Measurements from ENCODE around the gene CASP1. TPM values are rescaled to one million over a fixed set of nuclear protein-coding genes. Genes with fewer than 3 reads are reported as not detected.
"Not testable (repeated sequence)": the region's sequence is repeated elsewhere in the genome, so short reads cannot be mapped to it uniquely, and the experiment has no call there.

Gene CASP1
- polyA plus RNA-seq, result 75.2 TPM

DNA sequence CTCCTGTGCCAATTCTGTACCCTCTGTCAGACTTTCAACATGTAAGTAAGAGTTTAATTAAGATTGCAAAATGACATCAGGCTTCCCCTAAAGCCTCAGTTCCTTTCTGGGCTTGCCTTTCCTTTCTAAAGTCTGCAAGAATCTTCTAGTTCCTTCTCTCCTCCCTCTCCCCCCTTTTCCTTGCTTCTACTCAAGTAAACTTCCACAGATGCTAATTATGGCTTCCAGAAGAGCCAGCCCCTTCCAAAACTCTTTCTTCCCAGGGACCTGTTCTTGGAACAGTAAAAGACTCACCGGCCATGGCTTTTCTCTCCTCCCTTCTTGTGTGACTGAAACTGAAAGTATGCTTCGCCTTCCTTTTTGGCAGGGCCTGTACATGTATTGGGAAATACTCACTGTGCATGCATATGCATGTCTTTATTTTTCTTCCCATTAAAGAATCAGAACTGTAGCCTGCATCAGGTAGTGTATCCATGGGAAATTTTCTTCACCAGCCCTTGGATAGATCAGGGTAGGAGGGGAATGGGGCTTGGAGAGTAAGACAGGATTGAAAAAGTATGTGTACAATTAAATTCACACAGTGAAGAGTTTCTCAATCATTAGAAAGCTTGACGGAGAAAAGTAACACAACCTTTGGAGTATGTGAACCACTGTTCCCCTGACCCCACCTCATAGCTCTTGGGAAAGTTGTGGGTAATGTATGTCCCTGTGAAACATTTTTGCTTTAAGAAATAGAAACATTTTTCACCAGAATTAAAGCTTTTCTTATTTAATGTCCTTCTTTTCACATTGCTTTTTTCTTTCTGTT, at the start of gene CASP1:
Gene CASP1, minus strand, starts transcription at position 332 of the 808 bp plus-strand sequence. Its CDS starts 31 bp downstream, at position 301.
- peak within 1 kb of the TSS; percentile 57 to 98 (median 95) for H3K27ac Mint-ChIP-seq
- H3K36me3 Mint-ChIP-seq, result peaks cover 10% of the 10 kb centered on the region
- peak within 1 kb of the TSS; percentile 86 to 100 (median 96) for H3K4me3 Mint-ChIP-seq
- no peaks in the 10 kb centered on the region for H3K27me3 Mint-ChIP-seq
- peaks cover 29 to 39% (median 31%) of the 10 kb centered on the region in 3 donors for H3K4me1 Mint-ChIP-seq
- peaks cover 0 to 3% (median 0%) of the 10 kb centered on the region in 3 donors for H3K9me3 Mint-ChIP-seq

DNA sequence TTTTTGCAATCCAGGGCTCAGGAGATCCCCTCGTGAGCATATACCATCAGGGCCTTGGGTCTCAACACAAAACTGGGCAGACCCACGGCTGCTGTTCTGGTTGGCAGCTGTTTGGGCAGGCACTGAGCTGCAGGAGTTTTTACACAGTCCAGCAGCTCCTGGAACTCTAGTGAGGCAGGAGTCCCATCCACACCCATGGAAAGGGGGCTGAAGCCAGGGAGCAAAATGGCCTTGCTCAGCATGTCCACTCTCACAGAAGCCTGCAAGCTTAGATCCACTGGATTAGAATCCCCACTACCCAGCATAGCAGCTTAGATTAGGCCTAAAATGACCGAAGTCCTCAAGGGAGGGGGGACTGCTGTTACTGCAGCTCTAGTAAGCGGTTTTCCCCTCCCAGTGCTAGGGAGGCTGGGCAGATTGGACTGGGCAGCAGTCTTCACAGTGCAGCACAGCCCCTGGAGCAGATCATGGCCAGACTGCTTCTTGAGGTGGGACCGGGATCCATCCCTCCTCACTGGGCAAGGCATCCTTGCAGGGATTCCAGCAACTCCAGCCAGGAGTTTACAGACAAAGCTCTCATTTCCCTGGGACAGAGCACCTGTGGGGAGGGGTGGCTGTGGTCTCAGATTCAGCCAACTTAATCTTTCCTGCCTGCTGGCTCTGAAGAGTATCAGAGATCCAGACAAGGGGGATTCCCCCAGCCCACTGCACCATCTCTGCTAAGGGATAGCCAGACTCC, 46.6 kb upstream of the CASP1 start:
- H3K27me3 Mint-ChIP-seq, result peaks cover 13% of the 10 kb centered on the region
- H3K4me3 Mint-ChIP-seq, result no peak overlapping the region
- H3K27ac Mint-ChIP-seq, result no peak overlapping the region

DNA sequence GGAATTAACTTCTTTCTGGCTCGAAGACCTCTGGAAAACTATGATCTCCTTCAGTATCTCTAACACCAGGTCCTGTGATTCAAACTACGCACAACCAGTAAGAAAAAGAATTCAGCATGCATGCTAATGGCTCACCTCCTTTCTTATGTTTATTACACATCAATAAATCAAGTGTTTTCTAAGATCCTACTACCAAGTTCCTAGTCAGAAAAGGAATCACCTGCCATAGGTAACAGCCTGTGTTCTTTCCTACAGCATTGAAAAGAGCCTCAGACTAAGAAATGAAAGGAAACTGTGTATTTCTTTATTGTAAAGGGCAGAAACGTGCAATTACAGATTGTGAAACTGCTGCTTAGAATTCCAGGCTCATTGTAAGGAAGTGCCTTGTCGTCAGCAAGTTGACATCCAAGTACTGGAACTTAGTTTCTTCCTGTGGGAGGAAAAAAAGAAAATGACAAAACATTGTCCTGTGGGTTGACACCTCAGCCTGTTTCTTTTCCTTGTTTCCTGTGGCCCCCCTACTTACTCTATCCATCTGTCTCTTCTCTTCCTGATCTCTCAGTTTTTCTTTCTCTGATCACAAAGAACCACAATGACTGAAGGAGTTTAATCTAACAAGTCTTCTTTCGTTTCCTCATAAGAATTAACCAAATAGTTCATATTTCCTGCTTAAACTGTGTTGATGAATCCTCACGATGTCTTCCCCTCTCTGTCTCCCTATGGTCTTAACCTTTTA, 45.4 kb upstream of the CASP1 start:
- Mint-ChIP-seq H3K27me3 (peaks cover 13% of the 10 kb centered on the region), H3K4me3 (peak overlapping the region in 1 of 4 donors; percentile 13), H3K4me1 (peaks cover 6 to 12% (median 6%) of the 10 kb centered on the region in 3 donors)
- H3K36me3 Mint-ChIP-seq, H3K27ac Mint-ChIP-seq, H3K9me3 Mint-ChIP-seq: not testable (repeated sequence)

More for the DNA sequence above, 46.6 kb upstream of the CASP1 start:
- H3K9me3 Mint-ChIP-seq, result peaks cover 0 to 1% (median 0%) of the 10 kb centered on the region in 3 donors
- H3K36me3 Mint-ChIP-seq, result peaks cover 4% of the 10 kb centered on the region
- H3K4me1 Mint-ChIP-seq, result peaks cover 6 to 12% (median 6%) of the 10 kb centered on the region in 3 donors

GRCh38 chr11:105078283-105078682, 43.3 kb upstream of the CASP1 start:
- Mint-ChIP-seq H3K9me3 (no peaks in the 10 kb centered on the region), H3K27ac (no peak overlapping the region), H3K36me3 (peaks cover 4% of the 10 kb centered on the region), H3K27me3 (peaks cover 12% of the 10 kb centered on the region), H3K4me1 (peaks cover 6 to 12% (median 6%) of the 10 kb centered on the region in 3 donors), H3K4me3 (no peak overlapping the region)

DNA sequence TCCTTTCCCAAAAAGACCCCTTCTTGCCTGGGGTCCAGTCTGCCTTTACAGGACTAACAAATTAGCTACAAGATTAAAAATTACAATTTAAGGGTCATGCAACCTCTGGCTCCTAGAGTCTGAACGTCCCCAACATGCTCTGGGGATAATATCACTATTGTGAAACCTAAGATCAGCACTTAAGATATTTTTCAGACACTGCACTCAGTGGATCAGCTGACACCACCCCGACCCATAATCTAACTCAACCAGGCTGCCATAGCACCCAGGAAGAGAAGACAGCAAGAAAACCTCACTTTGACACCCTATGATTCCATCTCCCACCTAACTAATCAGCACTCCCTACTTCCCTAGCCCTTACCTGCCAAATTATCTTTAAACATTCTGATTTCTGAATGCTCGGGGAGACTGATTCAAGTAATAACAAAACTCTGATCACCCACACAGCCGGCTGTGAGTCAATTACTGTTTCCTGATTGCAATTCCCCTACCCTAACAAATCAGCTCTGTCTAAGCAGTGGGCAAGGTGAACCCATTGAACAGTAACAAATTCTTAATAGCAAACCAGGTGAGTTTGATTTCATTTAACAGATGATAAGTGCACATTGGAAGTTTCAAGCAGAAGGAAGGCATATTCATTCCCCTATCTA, 42.3 kb upstream of the CASP1 start:
- not testable (repeated sequence) for H3K27me3 Mint-ChIP-seq, H3K36me3 Mint-ChIP-seq, H3K9me3 Mint-ChIP-seq, H3K27ac Mint-ChIP-seq, H3K4me3 Mint-ChIP-seq
- peaks cover 6 to 12% (median 6%) of the 10 kb centered on the region in 3 donors for H3K4me1 Mint-ChIP-seq

GRCh38 chr11:105074166-105074530, 39.2 kb upstream of the CASP1 start:
- peaks cover 6% of the 10 kb centered on the region for H3K36me3 Mint-ChIP-seq
- H3K4me3 Mint-ChIP-seq, result no peak overlapping the region
- no peaks in the 10 kb centered on the region for H3K9me3 Mint-ChIP-seq
- peaks cover 5% of the 10 kb centered on the region for H3K27me3 Mint-ChIP-seq
- H3K4me1 Mint-ChIP-seq, result peaks cover 4 to 7% (median 6%) of the 10 kb centered on the region in 3 donors
- H3K27ac Mint-ChIP-seq, result no peak overlapping the region

DNA sequence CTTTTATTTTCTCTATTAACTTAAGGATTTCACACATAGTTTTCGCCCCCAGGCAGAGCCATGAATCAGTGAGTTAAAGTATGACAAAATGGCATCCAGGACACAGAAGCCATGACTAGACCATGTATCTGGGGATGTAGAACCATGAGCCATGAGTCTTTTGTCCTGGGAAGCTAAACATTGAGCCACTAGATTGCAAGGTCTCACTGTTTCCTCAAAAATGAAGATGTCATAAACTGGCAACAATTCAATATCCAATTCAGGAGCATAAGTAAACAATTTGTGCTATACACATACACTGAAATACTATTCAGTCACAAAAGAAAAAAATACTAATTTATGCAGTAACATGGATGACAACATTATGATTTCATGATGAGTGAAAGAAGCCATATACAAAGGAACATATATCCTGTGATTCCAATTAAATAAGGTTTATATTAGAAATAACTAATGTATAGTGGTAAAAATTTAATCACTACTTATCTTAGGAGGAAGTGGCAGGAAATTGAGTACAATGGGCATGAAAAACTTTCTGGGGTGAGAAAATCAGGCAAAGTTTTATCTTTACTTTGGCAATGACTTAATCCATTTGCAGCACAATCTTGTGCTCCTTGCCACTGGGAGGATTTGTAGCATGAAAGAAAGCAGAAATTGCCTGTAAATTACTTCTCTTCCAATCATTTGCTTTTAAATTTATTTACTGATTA, 38.7 kb upstream of the CASP1 start:
- no peak overlapping the region for H3K27ac Mint-ChIP-seq
- peaks cover 6% of the 10 kb centered on the region for H3K36me3 Mint-ChIP-seq
- H3K27me3 Mint-ChIP-seq, result peaks cover 5% of the 10 kb centered on the region
- no peak overlapping the region for H3K4me3 Mint-ChIP-seq
- H3K9me3 Mint-ChIP-seq, result no peaks in the 10 kb centered on the region
- H3K4me1 Mint-ChIP-seq, result peaks cover 4 to 7% (median 6%) of the 10 kb centered on the region in 3 donors

DNA sequence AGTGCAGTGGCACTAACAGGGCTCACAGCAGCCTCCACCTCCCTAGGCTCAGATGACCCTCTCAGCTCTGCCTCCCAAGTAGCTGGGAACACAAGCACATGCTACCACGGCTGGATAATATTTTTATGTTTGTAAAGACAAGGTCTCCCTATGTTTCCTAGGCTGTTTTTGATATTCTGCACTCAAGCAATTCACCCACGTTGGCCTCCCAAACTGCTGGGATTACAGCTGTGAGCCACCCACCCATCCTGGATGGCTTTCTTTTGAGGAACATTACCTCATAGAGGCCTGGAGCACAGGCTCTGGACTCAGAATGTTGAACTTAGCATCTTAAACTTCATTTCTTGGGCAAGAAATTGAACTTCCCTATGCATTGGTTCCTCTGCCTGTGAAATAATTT, 37.1 kb upstream of the CASP1 start:
- not testable (repeated sequence) for H3K4me1 Mint-ChIP-seq, H3K27ac Mint-ChIP-seq, H3K9me3 Mint-ChIP-seq, H3K4me3 Mint-ChIP-seq, H3K36me3 Mint-ChIP-seq, H3K27me3 Mint-ChIP-seq

DNA sequence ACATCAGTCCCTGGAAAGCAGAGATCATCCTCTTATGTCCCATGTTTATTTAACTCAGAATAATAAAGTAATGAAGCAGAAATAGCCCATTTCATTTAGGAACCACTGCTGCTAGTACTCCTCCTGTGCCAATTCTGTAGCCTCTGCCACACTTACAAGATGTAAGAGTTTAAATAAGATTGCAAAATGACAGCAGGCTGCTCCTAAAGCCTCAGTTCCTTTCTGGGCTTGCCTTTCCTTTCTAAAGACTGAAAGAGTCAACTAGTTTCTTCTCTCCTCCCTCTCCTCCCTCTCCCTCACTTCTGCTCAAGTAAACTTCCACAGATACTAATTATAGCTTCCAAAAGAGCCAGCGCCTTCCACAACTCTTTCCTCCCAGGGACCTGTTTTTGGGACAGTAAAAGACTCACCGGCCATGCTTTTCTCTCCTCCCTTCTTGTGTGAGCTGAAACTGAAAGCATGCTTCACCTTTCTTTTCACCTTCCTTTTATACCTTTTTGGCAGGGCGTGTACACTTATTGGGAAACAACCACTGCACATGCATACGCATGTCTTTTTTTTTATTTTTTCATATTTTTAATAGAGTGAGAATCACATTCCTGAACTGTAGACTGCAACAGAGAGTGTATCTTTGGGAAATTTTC, 36.3 kb upstream of the CASP1 start:
- H3K27me3 Mint-ChIP-seq, result no peaks in the 10 kb centered on the region
- H3K27ac Mint-ChIP-seq, result no peak overlapping the region
- peaks cover 3% of the 10 kb centered on the region for H3K36me3 Mint-ChIP-seq
- H3K9me3 Mint-ChIP-seq, result no peaks in the 10 kb centered on the region
- H3K4me3 Mint-ChIP-seq, result peak overlapping the region in 3 of 4 donors; percentile 56 to 89 (median 67)
- H3K4me1 Mint-ChIP-seq, result peaks cover 4 to 6% (median 4%) of the 10 kb centered on the region in 3 donors

DNA sequence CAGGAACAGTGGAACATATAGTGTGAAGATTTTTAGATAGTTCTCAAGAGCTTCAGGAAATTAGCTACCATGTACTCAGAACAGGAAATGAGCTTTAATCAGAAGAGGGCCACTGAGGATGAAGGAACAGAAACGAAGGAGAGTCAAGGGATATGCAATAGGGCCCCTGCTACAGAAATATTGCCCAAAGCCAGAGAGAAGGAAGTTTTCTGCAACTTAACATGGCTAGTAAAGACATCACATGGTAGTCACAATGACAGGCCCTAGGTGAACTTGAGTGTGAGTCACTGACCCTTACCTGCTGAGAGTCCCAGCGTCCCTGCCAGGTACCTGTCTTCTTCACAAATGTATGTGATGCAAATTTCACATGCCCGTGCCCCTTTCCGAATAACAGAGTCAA, 35.4 kb upstream of the CASP1 start:
- H3K4me1 Mint-ChIP-seq, result peaks cover 4 to 6% (median 4%) of the 10 kb centered on the region in 3 donors
- H3K36me3 Mint-ChIP-seq, result peaks cover 3% of the 10 kb centered on the region
- no peaks in the 10 kb centered on the region for H3K9me3 Mint-ChIP-seq
- H3K4me3 Mint-ChIP-seq, result peak overlapping the region in 1 of 4 donors; percentile 6
- H3K27me3 Mint-ChIP-seq, result no peaks in the 10 kb centered on the region
- H3K27ac Mint-ChIP-seq, result no peak overlapping the region

DNA sequence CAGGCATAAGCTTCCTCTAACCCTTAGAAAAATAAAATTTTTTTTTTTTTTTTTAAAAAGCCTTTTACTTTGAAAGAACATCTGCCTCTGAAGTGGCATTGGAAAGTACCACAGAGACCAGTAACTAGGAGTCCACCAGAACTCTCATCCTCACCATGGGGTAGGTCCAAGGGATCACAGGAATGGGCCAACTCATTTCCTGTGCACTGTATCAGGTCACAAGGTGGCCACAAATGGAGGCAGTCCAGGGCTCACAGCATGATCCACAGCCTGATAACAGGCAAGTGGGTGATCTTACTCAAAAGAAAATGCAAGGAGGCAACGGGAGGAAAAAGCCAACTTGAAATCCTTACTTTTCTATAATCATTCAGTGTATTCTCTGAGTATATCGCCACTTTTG, 34.8 kb upstream of the CASP1 start:
- not testable (repeated sequence) for H3K36me3 Mint-ChIP-seq, H3K9me3 Mint-ChIP-seq, H3K27me3 Mint-ChIP-seq, H3K4me1 Mint-ChIP-seq, H3K4me3 Mint-ChIP-seq, H3K27ac Mint-ChIP-seq

GRCh38 chr11:105063245-105063941, 28.4 kb upstream of the CASP1 start:
- not testable (repeated sequence) for H3K27ac Mint-ChIP-seq, H3K4me3 Mint-ChIP-seq, H3K9me3 Mint-ChIP-seq, H3K36me3 Mint-ChIP-seq, H3K27me3 Mint-ChIP-seq, H3K4me1 Mint-ChIP-seq

DNA sequence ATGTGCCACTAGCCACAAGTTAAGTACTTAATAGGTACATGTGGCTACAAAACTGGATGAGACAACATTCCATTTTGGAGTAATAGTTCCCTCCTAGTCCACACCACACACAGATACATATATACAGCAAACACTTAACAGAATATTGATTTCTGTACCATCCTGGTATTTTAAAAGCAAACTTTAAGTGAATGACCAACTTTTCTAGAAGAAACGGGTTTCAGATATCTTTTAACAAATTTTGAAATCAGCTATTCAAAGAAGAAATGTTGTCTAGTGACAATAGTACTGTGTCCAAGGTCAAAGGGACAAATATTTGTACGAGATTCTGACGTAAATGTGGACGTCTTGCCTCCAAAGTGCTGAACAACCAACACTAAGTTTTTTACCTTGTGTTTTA, 22.5 kb upstream of the CASP1 start:
- Mint-ChIP-seq H3K27me3 (peaks cover 2% of the 10 kb centered on the region), H3K36me3 (no peaks in the 10 kb centered on the region), H3K4me1 (no peaks in the 10 kb centered on the region), H3K4me3 (no peak overlapping the region), H3K27ac (no peak overlapping the region), H3K9me3 (peaks cover 0 to 2% (median 0%) of the 10 kb centered on the region in 3 donors)

All from IgD-negative memory B cell (primary cell).